Measurements from ENCODE around the gene CLASP1.
A peak's percentile ranks its signal among the peaks of the same experiment; 100 is the strongest.
"Not testable (repeated sequence)": the region's sequence is repeated elsewhere in the genome, so short reads cannot be mapped to it uniquely, and the experiment has no call there.

Gene CLASP1

GRCh38 chr2:121298476-121298875 is 350.8 kb downstream of the CLASP1 start:
- DNase-seq: no peak

- not testable (repeated sequence) for DNase-seq
These were observed 351.4 kb downstream of the CLASP1 start for GRCh38 chr2:121297866-121298265.

- DNase-seq: peak in 1 of 2 experiments; percentile 35
These were observed 351.9 kb downstream of the CLASP1 start for GRCh38 chr2:121297217-121297830.

- DNase-seq: no peak
These were observed 353.2 kb downstream of the CLASP1 start for GRCh38 chr2:121295911-121296650.

- no peak for DNase-seq
These were observed 354.1 kb downstream of the CLASP1 start for GRCh38 chr2:121294881-121295840.

- no peak for DNase-seq
These were observed 355.6 kb downstream of the CLASP1 start for GRCh38 chr2:121293450-121294325.

- DNase-seq: no peak
These were observed 358.0 kb downstream of the CLASP1 start for GRCh38 chr2:121291251-121291580.

- no peak for DNase-seq
These were observed 360.0 kb downstream of the CLASP1 start for GRCh38 chr2:121289271-121289670.

- DNase-seq: no peak
These were observed 360.6 kb downstream of the CLASP1 start for GRCh38 chr2:121288454-121289231.

GRCh38 chr2:121287956-121288355 is 361.3 kb downstream of the CLASP1 start:
- no peak for DNase-seq
